Measurements from ENCODE around the gene RYR1. TPM values are rescaled to one million over a fixed set of nuclear protein-coding genes. Genes with fewer than 3 reads are reported as not detected.
A peak's percentile ranks its signal among the peaks of the same experiment; 100 is the strongest.

RYR1 gene
- total RNA-seq, 2 donors from 2014 or later, result 0.84 to 3.3 TPM

DNA sequence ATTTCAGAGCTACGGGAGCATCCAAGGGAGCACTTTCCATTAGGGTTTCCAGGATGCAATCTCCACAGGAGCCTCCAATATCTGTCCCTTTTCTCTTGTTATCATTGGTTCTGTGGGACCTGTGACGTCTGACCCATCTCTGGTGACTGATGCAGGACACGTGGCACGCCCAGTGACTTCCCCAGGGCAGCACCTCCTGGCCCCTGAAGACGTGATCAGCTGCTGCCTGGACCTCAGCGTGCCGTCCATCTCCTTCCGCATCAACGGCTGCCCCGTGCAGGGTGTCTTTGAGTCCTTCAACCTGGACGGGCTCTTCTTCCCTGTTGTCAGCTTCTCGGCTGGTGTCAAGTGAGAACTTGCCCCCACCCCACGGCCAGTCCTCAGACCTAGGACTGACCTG, 25.5 kb downstream of the RYR1 start:
- H3K36me3 Mint-ChIP-seq (ENCODE audit: low read depth), result no peaks in the 10 kb centered on the region
- WGBS, 2 experiments (ENCODE audit: insufficient coverage in 1 of 2, insufficient read length in 1 of 2), result 91 to 92% methylated on average over 12 to 13 of the region's 13 CpGs
- no peak overlapping the region for H3K4me3 Mint-ChIP-seq

DNA sequence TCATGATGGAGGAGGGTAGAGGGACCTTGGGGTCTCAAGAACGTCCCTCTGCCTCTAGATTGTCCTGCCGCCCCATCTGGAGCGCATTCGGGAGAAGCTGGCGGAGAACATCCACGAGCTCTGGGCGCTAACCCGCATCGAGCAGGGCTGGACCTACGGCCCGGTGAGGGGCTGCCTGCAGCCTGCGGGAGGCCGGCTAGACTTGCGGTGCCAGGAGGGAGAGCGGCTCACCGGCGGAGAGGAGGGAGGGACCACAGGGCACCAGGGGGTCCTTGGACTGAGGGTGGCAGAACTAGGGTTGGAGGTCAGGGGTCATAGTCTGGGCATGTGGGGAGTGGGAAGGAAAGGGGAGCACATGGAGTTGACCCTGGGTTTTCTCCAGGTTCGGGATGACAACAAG, 29.9 kb downstream of the RYR1 start:
- Histone ChIP-seq H3K4me1 (ENCODE audit: control insufficient read depth, insufficient read depth, low read length) (no peaks in the 10 kb centered on the region), H3K9ac (ENCODE audit: extremely low read depth, low read length, poor library complexity, severe bottlenecking) (no peak overlapping the region), H3K4me3 (ENCODE audit: low read length) (no peak overlapping the region), H3K36me3 (ENCODE audit: control insufficient read depth, insufficient read depth, low read length) (no peaks in the 10 kb centered on the region), H3K27me3 (ENCODE audit: control insufficient read depth, insufficient read depth, low read length, poor library complexity, severe bottlenecking) (no peaks in the 10 kb centered on the region), H3K27ac (ENCODE audit: low read depth, low read length) (no peak overlapping the region), H3K9me3 (ENCODE audit: control insufficient read depth, low read length) (no peaks in the 10 kb centered on the region)
- no peak for DNase-seq
- no peaks in the 10 kb centered on the region for H3K36me3 Mint-ChIP-seq (ENCODE audit: low read depth)
- peaks cover 2% of the 10 kb centered on the region for H3K4me1 Mint-ChIP-seq
- WGBS, 2 experiments (ENCODE audit: insufficient coverage in 1 of 2, insufficient read length in 1 of 2), result 94 to 96% methylated on average over 14 to 18 of the region's 18 CpGs
- TF ChIP-seq, protein P1, sequence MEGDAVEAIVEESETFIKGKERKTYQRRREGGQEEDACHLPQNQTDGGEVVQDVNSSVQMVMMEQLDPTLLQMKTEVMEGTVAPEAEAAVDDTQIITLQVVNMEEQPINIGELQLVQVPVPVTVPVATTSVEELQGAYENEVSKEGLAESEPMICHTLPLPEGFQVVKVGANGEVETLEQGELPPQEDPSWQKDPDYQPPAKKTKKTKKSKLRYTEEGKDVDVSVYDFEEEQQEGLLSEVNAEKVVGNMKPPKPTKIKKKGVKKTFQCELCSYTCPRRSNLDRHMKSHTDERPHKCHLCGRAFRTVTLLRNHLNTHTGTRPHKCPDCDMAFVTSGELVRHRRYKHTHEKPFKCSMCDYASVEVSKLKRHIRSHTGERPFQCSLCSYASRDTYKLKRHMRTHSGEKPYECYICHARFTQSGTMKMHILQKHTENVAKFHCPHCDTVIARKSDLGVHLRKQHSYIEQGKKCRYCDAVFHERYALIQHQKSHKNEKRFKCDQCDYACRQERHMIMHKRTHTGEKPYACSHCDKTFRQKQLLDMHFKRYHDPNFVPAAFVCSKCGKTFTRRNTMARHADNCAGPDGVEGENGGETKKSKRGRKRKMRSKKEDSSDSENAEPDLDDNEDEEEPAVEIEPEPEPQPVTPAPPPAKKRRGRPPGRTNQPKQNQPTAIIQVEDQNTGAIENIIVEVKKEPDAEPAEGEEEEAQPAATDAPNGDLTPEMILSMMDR (conservative IDR thresholded peaks at IDR 0.05), result no peak
- H3K9me3 Mint-ChIP-seq, result no peaks in the 10 kb centered on the region
- no peaks in the 10 kb centered on the region for H3K27me3 Mint-ChIP-seq (ENCODE audit: insufficient read depth)
- H3K27ac Mint-ChIP-seq, result no peak overlapping the region
- no peak overlapping the region for H3K4me3 Mint-ChIP-seq

More for the DNA sequence above, 25.5 kb downstream of the RYR1 start:
- Histone ChIP-seq H3K27ac (ENCODE audit: low read depth, low read length) (no peak overlapping the region), H3K9ac (ENCODE audit: extremely low read depth, low read length, poor library complexity, severe bottlenecking) (no peak overlapping the region), H3K4me3 (ENCODE audit: low read length) (no peak overlapping the region), H3K36me3 (ENCODE audit: control insufficient read depth, insufficient read depth, low read length) (no peaks in the 10 kb centered on the region), H3K27me3 (ENCODE audit: control insufficient read depth, insufficient read depth, low read length, poor library complexity, severe bottlenecking) (no peaks in the 10 kb centered on the region), H3K4me1 (ENCODE audit: control insufficient read depth, insufficient read depth, low read length) (no peaks in the 10 kb centered on the region), H3K9me3 (ENCODE audit: control insufficient read depth, low read length) (no peaks in the 10 kb centered on the region)
- Mint-ChIP-seq H3K9me3 (no peaks in the 10 kb centered on the region), H3K27me3 (ENCODE audit: insufficient read depth) (no peaks in the 10 kb centered on the region), H3K4me1 (peaks cover 1% of the 10 kb centered on the region), H3K27ac (no peak overlapping the region)
- no peak for DNase-seq
- TF ChIP-seq, protein P1 (conservative IDR thresholded peaks at IDR 0.05), result no peak

DNA sequence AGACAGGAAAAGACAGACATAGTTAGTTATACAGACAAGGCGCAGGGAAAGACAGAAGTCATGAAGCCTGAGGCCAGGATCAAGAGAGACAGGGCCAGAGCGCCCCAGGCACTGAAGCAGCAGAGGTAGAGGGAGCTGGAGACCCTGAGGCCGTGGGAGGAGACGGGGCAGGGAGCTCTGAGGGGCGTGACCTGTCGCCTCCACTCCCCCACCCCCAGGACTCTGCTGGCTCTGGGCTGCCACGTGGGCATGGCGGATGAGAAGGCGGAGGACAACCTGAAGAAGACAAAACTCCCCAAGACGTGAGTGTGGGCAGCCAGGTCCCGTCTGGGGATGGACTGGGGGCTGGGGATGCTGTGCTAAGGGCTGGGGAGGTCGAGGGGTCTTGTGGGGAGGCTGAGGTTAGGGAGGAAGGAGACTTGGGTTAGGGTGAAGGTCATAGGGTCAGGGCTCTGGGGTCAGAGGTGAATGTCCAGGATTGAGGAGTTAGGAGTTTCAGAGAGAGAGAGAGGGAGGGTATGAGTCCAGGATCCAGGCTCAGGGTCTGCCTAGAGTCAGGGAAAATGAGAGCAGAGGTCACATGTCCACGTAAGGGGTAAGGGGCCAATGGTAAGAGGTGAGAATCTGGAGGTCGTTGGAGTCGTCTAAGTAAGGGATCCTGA, 31.1 kb downstream of the RYR1 start:
- Mint-ChIP-seq H3K36me3 (ENCODE audit: low read depth) (no peaks in the 10 kb centered on the region), H3K27ac (no peak overlapping the region), H3K27me3 (ENCODE audit: insufficient read depth) (no peaks in the 10 kb centered on the region), H3K4me1 (peaks cover 2% of the 10 kb centered on the region), H3K4me3 (no peak overlapping the region), H3K9me3 (no peaks in the 10 kb centered on the region)
- no peak overlapping the region for H3K27ac ChIP-seq (ENCODE audit: low read depth, low read length)
- no peaks in the 10 kb centered on the region for H3K27me3 ChIP-seq (ENCODE audit: control insufficient read depth, insufficient read depth, low read length, poor library complexity, severe bottlenecking)
- no peaks in the 10 kb centered on the region for H3K4me1 ChIP-seq (ENCODE audit: control insufficient read depth, insufficient read depth, low read length)
- TF ChIP-seq, protein P1 (conservative IDR thresholded peaks at IDR 0.05), result no peak
- H3K36me3 ChIP-seq (ENCODE audit: control insufficient read depth, insufficient read depth, low read length), result no peaks in the 10 kb centered on the region
- no peak overlapping the region for H3K4me3 ChIP-seq (ENCODE audit: low read length)
- no peak overlapping the region for H3K9ac ChIP-seq (ENCODE audit: extremely low read depth, low read length, poor library complexity, severe bottlenecking)
- WGBS, 2 experiments (ENCODE audit: insufficient coverage in 1 of 2, insufficient read length in 1 of 2), result 85 to 98% methylated on average over 5 to 15 of the region's 15 CpGs
- peak; percentile 54 for DNase-seq
- no peaks in the 10 kb centered on the region for H3K9me3 ChIP-seq (ENCODE audit: control insufficient read depth, low read length)
